NCI-H345 treated with DMSO at 0.1 percent for 48 hours (cell line): ENCODE results near the gene CDX1.

Experiments
- DNase-seq: peaks from one replicate; lab custom pipeline; 2025; ENCODE audit not compliant: unreplicated experiment; lab: John Stamatoyannopoulos, UW

CDX1 gene

DNA sequence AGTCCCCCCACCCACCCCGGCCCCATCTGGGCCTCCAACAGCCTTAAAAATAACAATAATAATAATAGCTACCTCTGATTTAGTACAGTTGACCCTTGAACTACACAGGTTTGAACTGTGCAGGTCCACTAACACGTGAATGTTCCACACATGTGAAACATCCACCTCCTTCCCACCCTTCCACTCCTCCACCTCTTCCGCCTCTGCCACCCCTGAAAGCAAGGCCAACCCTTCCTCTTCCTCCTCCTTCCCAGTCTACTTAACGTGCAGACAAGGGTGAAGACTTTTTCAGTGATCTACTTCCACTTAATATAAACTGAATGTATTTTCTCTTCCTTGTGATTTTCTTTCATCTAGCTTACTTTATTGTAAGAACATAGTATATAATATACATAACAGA is 21.7 kb upstream of the CDX1 start:
- DNase-seq = no peak

DNA sequence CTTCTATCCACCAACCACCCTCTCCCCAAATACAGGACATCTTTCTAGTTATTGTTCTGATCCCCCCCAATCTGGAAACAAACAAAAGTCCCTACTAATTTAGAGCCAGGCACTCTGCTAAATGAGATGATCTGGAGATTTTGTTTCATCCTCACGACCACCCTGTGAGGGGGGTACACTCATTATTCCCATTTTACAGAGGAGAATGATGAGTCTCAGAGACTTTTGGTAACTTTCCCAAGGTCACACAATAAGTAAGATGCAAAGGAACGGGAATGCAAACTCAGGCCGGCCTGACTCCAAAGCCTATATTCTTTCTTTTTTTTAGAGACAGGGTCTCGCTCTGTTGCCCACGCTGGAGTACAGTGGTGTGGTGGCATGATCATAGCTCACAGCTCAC is 20.3 kb upstream of the CDX1 start:
- no peak for DNase-seq

DNA sequence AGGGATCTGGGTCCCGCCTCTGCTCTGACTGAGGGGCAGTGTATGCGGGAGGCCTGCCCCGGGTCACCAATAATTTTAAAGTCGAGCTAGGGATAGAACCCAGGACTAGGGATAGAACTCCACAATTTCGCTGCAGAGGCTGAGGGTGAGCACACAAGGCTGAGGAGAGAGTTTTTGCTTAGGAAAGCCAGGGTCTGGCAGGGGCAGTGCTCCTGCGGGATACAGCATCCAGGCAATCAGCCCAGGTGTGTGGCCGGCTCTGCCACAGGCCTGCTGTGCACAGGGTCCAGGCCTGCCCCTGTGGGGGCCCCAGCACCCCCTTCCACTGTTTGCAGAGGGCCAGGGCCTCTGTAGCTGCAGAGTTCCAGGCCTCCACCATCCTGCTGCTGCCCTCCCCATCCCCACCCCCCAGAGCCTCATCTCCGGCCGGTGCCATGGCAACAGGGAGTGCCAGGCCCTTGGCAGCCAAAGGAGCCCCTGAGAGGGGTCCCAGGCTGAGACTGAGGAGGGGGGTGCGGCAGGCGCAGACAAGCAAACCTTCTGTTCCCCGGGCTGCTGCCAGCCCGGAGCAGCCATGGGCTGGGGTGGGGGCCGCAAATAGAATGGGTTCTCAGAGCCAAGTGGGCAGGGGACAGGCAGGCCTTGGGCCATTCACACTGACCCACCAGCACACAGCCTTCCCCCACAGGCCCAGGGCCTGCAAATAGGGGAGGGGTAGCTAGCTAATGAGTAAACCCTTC is 19.5 kb upstream of the CDX1 start:
- DNase-seq = no peak

DNA sequence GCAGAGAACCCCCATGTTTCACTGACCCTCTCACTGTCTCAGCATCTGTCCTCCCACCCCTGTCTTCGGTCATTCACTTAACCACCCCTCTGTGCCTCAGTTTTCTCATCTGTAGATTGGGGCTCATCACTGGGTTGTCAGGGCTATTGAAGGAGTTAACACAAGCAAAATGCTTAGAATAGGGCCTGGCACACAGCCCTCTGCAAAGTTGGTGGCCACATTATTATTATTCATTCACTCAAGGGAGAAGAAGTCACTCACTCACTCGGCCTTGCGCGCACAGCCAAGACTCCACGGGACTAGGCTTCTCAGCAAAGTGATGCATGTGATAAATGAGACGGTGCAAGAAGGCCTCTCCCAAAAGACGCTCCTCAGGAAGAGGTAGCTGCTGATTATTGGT is 18.9 kb upstream of the CDX1 start:
- no peak for DNase-seq

DNA sequence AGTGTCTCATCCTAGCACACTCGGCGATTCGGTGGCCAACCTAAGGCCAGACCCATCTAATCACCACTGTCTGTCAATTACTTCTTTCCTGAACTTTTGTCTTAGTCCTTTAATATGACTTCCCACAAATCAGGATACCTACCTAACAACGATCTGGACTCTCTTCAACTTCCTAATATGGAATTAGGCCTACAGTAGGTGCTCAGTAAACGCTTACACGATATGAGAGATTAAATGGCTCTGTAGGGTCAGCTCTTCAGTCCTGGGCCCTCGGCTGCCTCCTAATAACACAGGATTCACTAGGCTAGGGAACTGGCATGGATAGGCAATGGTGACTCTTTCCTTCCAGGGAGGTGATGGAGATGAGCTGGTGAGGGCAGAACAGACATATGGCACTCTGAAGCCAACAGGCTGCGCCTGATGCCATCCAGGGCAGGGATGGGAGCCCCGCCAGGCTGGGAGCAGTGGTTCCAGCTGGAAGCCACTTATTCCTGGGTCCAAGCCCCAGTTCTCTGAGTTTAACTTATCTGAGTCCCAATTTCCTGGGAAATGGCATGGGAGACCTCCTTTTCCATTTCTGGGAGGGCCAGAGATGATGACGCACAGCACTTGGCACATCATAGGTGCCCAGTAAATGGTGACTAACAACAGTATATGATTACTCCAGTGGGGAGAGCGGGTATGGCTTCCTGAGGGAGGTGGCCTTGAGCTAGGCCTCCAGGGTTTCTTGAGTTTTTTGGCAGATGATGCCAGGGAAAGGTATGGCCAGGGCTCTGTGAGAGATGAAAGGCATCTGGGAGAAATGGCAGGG is 18.3 kb upstream of the CDX1 start:
- DNase-seq = no peak

DNA sequence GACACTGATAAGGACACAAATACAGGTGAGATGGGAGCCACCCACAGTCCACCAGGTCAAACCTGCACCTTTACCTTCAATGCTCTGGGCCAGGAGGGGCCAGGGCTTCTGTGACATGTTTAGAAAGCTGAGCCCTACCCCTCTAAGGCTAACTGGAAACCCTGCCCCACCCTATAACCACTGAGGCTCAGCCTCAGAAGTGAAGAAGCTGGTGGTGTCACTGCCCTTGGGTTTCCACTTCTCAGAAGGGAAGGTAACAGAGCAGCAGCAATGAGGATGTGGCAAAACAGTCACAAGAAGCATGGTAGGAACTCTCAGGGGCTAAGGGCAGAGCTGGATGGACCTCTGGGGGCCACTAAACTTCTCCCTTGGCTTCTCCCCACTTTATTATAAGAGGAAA is 17.0 kb upstream of the CDX1 start:
- DNase-seq = no peak

DNA sequence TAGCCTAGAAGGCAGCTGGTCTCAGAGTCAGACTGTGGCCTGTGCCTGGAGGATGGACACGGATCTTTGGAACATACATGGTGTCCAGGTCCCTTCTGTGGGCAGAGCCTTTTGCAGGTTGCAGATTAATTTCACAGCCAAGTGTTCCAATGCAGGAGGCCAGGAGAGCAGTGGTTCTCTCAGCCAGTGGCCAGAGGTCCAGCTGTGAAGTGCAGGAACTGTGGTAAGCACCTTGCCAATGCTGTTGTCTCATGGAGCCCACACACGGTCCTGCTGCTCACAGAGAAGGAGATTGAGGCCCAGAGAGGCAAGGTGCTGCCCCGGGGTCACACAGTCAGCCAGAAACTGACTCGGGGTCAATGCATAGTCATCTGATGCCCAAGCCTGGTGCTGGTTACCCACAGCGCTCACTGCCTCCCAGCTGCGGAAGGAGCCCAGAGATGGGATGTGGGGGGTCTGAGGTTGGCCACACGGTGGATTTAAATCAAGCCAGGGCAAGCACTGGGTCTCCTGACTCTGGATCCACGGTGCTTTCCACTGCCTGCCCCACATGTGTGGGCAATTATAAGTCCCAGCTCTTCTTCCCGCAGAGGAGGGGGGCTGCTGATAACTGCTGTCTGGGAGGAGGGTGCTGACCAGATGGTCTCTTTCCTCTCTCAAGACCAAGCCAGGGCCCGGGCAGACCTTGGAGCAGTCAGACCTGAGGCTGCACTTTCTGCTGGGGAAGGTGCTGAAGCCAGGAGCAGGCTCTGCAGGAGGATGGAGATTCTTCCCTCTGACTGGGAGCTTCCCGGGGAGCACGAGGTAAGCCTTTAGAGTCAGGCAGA is 13.7 kb upstream of the CDX1 start:
- DNase-seq = no peak

DNA sequence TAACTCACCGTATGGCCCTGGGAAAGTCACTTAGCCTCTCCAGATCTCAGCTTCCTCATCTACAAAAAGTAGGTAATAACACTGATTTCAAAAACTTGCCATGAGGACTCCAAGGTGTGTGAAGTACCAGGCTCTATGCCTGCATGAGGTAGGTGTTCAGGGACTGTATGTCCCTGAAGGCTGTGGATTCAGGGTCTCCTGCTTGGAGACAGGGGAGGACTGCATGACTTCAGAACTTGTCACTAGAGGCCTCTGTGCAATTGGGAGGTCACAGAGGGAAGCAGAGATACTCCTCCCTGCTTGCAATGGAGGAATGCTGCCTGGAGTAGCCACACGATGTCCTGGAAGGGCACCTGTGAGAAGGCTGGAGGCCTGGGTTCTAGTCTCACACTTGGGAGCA is 13.1 kb upstream of the CDX1 start:
- no peak for DNase-seq

DNA sequence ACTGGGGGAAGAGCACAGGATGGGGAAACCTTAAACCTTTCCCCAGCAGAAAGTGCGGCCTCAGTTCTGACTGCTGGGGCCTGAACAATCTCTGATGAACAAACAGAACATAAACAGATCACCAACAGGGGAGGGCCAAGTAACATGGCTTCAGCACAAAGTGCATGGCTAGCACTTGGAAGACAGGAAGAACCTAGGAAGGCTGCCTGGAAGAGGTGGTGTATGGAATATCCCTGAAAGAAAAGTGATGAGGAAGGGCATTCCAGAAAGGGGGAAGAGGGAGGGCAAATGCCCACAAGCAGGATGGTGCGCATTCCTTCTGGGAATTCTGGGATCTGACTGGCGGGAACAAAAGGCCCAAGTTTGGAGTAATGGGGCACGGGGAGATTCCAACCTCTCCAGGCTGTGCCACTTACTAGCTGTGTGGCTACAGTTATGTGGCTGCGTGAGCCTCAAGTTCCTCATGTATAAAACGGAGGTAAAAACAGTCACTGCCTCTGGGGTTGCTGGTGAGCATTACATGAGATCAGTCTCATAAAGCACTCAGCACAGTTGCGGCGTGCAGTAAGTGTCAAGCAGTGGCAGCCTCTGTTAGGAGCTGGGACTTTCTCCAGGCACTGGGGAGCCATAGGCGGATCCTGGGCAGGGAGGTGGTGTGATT is 12.5 kb upstream of the CDX1 start:
- no peak for DNase-seq

DNA sequence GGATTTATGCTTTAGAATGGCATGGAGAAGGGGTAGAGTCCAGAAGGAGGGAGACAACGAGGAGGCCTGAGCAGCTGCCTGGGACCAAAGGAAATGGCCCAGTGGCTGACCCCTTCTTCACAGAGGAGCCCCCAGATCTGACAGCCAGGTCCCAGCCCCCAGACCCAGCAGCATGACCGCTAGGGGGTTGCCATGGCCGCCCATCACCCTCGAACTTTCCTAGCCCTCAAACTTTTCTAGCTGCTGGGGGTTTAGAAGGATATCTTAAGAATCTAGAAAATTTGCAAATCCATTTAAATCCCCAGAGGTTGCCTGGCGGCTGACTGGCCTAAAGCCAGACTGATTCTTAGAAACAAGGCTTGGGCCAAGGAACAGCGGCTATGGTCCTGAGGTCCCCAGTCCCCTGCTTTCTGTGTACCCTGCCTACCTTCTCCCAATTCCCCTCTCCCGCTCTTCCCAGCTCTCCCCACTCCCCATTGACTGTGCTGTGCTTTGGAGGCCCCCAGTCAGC is 11.9 kb upstream of the CDX1 start:
- no peak for DNase-seq

DNA sequence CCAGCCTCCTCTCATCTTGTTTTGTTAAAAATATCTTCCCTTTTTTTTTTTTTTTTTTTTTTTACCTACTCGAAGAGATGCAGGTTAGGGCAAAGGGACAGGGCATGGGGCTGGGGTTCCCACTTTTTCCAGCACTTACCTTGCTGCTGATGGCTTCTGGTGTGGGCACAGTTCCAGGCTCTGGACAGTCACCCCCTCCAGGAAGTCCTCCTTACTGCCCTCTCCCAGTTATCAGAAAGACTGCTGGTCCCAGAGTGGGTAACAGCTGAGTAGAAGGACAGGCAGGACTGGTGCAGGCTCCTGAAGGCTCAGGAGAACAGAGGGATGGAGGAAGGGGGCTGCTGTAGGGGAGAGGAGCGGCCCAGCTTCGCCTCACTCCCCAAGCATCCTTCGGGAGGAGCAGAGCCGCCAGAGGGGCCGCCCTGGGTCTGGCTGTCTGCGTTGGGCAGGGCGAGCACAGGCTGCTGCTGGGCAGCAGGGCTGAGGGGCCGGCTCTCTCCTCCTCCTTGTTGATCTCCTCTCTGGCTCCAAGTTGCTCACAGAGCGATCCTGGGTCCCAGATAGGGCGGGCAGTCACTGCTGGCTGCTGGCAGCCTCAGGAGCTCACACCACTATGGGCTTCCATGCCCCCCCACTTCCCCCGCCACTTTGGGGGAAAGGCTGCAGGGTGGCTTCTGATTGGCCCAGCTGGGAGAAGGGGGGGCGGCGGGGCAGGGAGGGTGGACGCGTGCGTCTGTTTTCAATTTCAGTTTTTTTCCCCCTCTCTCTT is 11.1 kb upstream of the CDX1 start, which contains the start of gene PDGFRB:
PDGFRB (minus strand) TSS at position 588 of the 769 bp plus-strand sequence. CDS start 18,798 bp downstream, outside the sequence.
- no peak for DNase-seq

DNA sequence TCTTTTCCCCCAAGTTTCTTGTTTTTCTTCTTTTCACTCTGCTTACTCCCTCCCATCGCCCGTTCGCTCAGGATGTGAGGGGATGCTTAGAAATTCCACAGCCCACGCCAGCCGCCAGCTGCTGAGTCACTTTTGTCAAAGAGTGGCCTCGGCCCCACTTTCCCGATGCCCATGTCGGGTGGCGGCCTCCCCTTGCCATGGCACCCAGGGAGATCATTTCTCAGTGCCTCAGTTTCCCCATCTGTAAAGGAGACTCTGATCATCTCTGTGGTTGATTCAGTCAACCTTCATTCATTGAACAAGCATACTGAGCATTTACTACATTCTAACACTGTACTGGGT is 10.6 kb upstream of the CDX1 start:
- DNase-seq = no peak

DNA sequence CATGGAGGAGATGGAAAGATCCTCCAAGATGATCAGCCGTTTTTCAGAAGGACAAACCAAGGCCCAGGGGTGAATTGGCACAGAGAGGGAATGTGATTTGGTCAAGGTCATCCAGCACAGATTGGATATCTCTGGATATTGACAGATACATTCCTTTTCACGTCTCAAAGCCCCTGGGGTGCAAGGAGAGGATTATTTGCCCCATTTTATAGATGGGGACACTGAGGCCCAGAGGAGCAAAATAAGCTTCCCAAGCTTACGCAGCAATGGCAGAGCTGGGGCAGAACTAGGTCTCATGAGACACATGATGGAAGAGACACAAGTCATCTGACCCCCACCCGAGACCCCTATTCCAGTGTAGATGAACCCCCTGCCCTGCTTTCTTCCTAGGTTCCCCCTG is 10.0 kb upstream of the CDX1 start:
- no peak for DNase-seq

DNA sequence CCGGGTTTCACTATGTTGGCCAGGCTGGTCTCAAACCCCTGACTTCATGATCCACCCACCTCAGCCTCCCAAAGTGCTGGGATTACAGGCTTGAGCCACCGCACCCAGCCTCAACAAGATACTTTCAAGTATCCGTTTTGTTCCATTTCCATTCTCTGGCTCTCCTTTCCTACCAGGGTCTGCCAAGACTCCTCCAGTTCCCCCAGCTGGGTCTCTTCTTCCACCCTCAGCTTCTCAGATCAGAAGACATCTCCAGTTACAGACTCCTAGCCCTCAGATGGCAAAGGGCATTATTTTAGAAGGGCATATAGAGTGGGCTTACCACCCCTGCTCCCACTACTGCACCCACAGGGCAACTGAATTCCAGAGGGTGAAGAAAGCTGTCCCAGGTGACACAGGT is 9.4 kb upstream of the CDX1 start:
- DNase-seq = no peak

DNA sequence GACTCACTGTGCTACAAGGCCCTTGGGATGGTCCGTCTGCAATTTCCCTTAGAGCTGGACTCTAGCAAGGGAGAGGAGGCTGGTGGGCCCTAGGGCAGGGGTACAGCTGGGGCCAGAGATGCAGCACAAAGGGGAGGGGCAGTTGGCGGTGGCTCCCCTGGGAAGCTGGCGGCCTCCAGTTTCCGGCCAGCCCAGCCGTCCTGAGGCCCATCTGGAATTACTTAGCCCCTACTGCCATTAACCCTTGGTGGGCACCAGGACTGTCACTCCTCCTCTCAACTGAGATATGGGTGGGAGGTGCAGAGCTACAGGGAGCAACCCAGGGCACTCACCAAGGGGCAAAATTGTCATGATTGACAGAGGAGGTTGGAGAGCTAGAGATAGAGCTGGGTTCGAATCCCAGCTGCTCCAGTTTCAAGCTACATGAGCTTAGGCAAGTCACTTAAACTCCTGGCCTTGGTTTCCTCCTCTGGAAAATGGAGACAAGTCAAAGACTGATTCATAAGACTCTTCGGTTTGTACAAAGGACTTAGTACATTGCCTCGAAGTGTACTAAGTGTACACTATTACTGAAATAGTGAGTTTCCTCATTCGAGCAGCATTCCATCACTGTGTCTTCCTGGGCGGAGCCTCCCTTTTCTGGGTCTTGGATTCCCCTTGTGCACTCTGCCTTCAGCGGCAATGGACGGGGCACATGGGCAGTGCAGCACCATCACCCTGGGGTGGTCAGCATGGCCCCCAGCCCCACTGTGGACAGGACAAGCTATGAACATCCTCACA is 8.2 kb upstream of the CDX1 start:
- no peak for DNase-seq

DNA sequence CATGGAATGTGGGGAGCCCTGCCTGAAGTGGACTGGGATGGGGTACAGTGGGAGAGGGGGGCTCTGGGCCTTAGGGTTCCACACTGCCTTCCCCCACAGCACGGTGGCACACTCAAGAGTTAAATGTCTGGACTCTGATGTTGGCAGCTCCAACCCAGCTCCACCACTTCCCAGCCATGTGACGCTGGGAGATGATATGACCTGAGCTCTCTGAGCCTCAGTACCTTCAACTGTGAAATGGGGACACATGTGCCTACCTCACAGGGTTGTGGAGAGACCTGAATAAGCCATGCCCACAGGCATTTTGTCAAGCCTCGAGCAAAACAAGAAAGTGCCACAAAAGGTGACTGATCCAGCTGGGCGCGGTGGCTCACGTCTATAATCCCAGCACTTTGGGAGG is 7.5 kb upstream of the CDX1 start:
- no peak for DNase-seq

DNA sequence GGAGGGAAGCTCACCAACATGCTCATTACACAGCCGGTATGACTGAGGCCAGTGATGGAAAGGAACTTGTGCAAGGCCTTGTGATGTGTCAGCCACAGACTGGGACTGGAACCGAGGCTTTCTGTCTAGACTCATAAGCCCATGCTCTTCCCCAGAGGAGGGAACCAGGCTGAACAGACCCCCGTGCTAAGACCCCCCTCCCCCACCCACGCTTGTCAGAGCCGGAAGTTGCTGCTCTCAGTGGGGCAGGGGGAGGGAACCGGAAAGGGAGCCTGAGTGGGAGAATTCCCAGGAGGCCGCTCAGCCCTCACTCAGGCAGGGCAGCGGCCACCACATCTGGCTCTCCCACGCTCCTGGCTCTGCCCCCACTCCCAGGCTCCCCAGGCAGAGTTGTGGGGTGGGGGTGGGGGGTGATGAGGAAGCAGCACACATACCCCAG is 6.8 kb upstream of the CDX1 start:
- DNase-seq = no peak

DNA sequence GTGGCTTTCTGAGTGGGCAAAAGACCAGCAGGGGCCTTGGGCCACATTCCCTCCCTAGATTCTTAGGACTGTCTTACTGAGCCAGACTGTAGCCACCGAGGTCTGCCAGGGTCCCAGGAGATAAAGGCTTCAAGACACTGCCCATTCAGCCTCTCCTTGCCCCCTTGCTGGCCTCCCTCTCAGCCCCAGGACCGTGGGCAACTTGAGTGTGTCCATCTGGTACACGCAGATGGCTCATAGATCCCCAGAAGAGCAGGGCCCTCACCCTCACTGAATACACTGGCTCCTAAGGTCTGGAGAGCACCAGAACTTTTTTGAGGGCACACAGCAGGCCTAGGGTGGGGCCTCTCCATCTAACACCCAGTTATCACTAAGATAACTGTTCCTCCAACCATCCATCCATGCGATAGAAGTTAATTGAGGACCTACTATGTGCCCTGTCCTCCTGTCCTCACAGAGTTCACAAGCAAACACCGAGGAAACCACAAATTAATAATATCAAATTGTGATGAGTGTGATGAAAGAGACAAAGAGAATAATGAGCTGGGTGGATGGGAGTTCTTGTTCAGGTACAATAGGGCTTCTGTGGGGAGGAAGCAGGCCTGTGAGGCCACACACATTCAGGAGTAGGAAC is 6.0 kb upstream of the CDX1 start:
- no peak for DNase-seq
